K562 (cell line): Measurements from ENCODE around the gene PLEKHG1. TPM values are rescaled to one million over a fixed set of nuclear protein-coding genes. Genes with fewer than 3 reads are reported as not detected.

Source experiments
- ATAC-seq: fragments of 200-7000 bp; cut with Tn5 transposase; 3 replicates; pipeline ENCODE4 v1.9.1; 2020; ENCODE audit warnings: moderate library complexity
- BruUV-seq: library from RNA; stranded (reverse); fragments of 400-500 nt; replicated peaks from 2 replicates; lab custom pipeline; 2021; lab: Mats Ljungman, UMichigan
- CTCF ChIA-PET: fragments of 300-600 bp; formaldehyde crosslinking; extraction: SDS; loops from one replicate; lab custom pipeline; 2021; ENCODE audit warnings: low intra/inter-chr PET ratio; lab: Yijun Ruan, JAX
- POLR2A ChIA-PET: fragments of 300-600, 350-650 bp; sonication (Branson Sonifier 250); formaldehyde crosslinking; extraction: SDS; loops from one replicate; lab custom pipeline; 2021; ENCODE audit warnings: antibody characterized with exemption, inconsistent platforms; lab: Yijun Ruan, JAX
- DNase-seq, 4 experiments: peaks; one replicate each; pipeline versions ENCODE4 v3.0.0 to v3.0.0-alpha.2; 2011 to 2018; ENCODE audit warnings: low spot score in 3 of 4, mixed read lengths in 3 of 4; ENCODE audit errors: extremely low read depth in 1 of 4
- FAIRE-seq: peaks from 2 replicates; lab custom pipeline; 2011; peaks lifted over from hg19 to GRCh38; lab: Jason Lieb, UNC
- H2AFZ ChIP-seq: 2 replicates; pipeline ENCODE4 v1.6.0; 2011; ENCODE audit warnings: low read depth, low read length, control low read depth, inconsistent platforms
- H3K27ac ChIP-seq: fragments of 200-600 bp; 3 replicates; pipeline ENCODE4 v1.8.0; 2011; ENCODE audit warnings: low read depth, mild to moderate bottlenecking, control low read depth, inconsistent platforms, low read length, moderate library complexity, mixed read lengths; ENCODE audit errors: extremely low read depth
- H3K27me3 ChIP-seq, 2 experiments: fragments of 300-600 bp in 1 of 2; 2 replicates in 1 of 2; 3 replicates in 1 of 2; pipeline versions ENCODE4 v1.6.0 to v1.8.0; 2011; ENCODE audit warnings: inconsistent platforms in 2 of 2, low read length in 2 of 2, mild to moderate bottlenecking in 1 of 2, mixed read lengths in 1 of 2, moderate library complexity in 1 of 2; ENCODE audit not compliant: control insufficient read depth in 2 of 2, insufficient read depth in 2 of 2
- H3K36me3 ChIP-seq: fragments of 300-600 bp; 3 replicates; pipeline ENCODE4 v1.8.0; 2011; ENCODE audit warnings: mild to moderate bottlenecking, low read length, inconsistent platforms; ENCODE audit not compliant: control insufficient read depth, insufficient read depth
- H3K4me1 ChIP-seq, 2 experiments: fragments of 200-600 bp in 1 of 2; replicated peaks in 1 of 2; 2 replicates in 1 of 2; 3 replicates in 1 of 2; pipeline versions ENCODE4 v1.5.1 to v1.8.0; 2011; ENCODE audit warnings: inconsistent platforms in 2 of 2, low read length in 2 of 2, mild to moderate bottlenecking in 1 of 2, mixed read lengths in 1 of 2, moderate library complexity in 1 of 2; ENCODE audit not compliant: control insufficient read depth in 2 of 2, insufficient read depth in 2 of 2
- H3K4me2 ChIP-seq: 2 replicates; pipeline ENCODE4 v1.6.1; 2011; ENCODE audit warnings: low read length, control low read depth, inconsistent platforms, mixed read lengths; ENCODE audit not compliant: insufficient read depth
- H3K4me3 ChIP-seq: fragments of 200-600 bp; sonication (generic), shearing (Covaris generic); 2 replicates; pipeline ENCODE4 v1.5.1; 2016; ENCODE audit warnings: control low read depth, inconsistent platforms
- H3K79me2 ChIP-seq: fragments of 200-600 bp; 3 replicates; pipeline ENCODE4 v1.8.0; 2011; ENCODE audit warnings: low read length, inconsistent platforms; ENCODE audit not compliant: control insufficient read depth, insufficient read depth
- H3K9ac ChIP-seq, 2 experiments: 2 replicates each; pipeline versions ENCODE4 v1.6.0 to v1.6.1; 2011; ENCODE audit warnings: low read depth in 2 of 2, low read length in 2 of 2, control low read depth in 1 of 2, inconsistent platforms in 1 of 2, mild to moderate bottlenecking in 1 of 2, mixed read lengths in 1 of 2; ENCODE audit not compliant: insufficient read depth in 1 of 2
- H3K9me1 ChIP-seq: one replicate; pipeline ENCODE4 v1.6.0; 2011; ENCODE audit warnings: inconsistent platforms, mild to moderate bottlenecking, low read length, moderate library complexity; ENCODE audit not compliant: control insufficient read depth, insufficient read depth
- H3K9me3 ChIP-seq: replicated peaks from 2 replicates; pipeline ENCODE4 v1.5.1; 2011; ENCODE audit warnings: low read depth, low read length, inconsistent platforms; ENCODE audit not compliant: control insufficient read depth, insufficient read depth
- H4K20me1 ChIP-seq: replicated peaks from 2 replicates; pipeline ENCODE4 v1.6.1; 2011; ENCODE audit warnings: low read length, inconsistent platforms, mixed read lengths; ENCODE audit not compliant: control insufficient read depth, insufficient read depth
- RBM14 ChIP-seq: fragments of 200-400 bp; formaldehyde crosslinking; IDR thresholded peaks from 2 replicates; pipeline ENCODE4 v1.6.1; 2018; ENCODE audit warnings: low read depth, mild to moderate bottlenecking, low read length, moderate library complexity, borderline replicate concordance; ENCODE audit not compliant: insufficient read depth
- ZNF124 ChIP-seq: sonication (generic); formaldehyde crosslinking; IDR thresholded peaks from 2 replicates; pipeline ENCODE4 v1.8.1; 2022; ENCODE audit warnings: missing genetic modification reagents
- ZNF347 ChIP-seq: fragments of 450-650 bp; formaldehyde crosslinking; IDR thresholded peaks from 2 replicates; pipeline ENCODE4 v1.4.0; 2020; ENCODE audit warnings: low read depth, mild to moderate bottlenecking, moderate library complexity
- ZNF717 ChIP-seq: fragments of 250-450 bp; sonication (Bioruptor Pico); IDR thresholded peaks from 2 replicates; pipeline ENCODE4 v1.5.0; 2021
- WGBS: fragments of 100-300 bp; shearing (Covaris generic); methylation state at CpG from one replicate; pipeline ENCODE4 v1.1.6; 2016; ENCODE audit warnings: low coverage, mixed read lengths; ENCODE audit not compliant: insufficient coverage; ENCODE audit errors: missing lambda C conversion rate; 5-methylcytosine and 5-hydroxymethylcytosine counted together
- in situ Hi-C: fragments of 300-500 bp; cut with MboI; formaldehyde crosslinking; loops from 4 replicates; pipeline ENCODE4 v1.15.0; 2018; ENCODE audit warnings: inconsistent platforms, mixed read lengths
- intact Hi-C: fragments of 100-400 bp; cut with micrococcal nuclease; formaldehyde crosslinking; loops from 2 replicates; pipeline ENCODE4 v1.14.2; 2022
- polyA plus RNA-seq, 8 experiments: library from polyadenylated mRNA; depleted of rRNA in 4 of 8; stranded (reverse) in 5 of 8; unstranded in 3 of 8; fragments of >200 nt; fragmentation: Nextera tagmentation in 2 of 8; fragmentation: Illumina TruSeq in 1 of 8; extraction: Ambion mirVana in 2 of 8; extraction: Trizol in 1 of 8; gene quantifications; 2 replicates each; pipeline versions ENCODE4 v1.2.1 to v1.2.3, GENCODE V29; 2011 to 2014; ENCODE audit warnings: inconsistent platforms in 1 of 8, missing spikeins in 1 of 8
- total RNA-seq, 7 experiments: library from RNA; depleted of rRNA in 6 of 7; stranded (reverse); fragments of >200 nt in 6 of 7; fragmentation: Illumina TruSeq in 2 of 7; extraction: Trizol in 2 of 7; gene quantifications; 2 replicates each; pipeline versions ENCODE4 v1.2.1 to v1.2.3, GENCODE V29; 2011 to 2021; ENCODE audit warnings: low replicate concordance in 1 of 7
- TF ChIP-seq, protein P1 (sequence below): sonication (generic); IDR thresholded peaks from 2 replicates; pipeline ENCODE4 v1.6.1; 2016

Gene PLEKHG1
- total and polyA plus RNA-seq, 9 of the 15 experiments (the other 6 are each of a cell fraction or from before 2014, with no cell fraction given) = 0.03 to 0.16 (median 0.03) TPM; not detected in 6

DNA sequence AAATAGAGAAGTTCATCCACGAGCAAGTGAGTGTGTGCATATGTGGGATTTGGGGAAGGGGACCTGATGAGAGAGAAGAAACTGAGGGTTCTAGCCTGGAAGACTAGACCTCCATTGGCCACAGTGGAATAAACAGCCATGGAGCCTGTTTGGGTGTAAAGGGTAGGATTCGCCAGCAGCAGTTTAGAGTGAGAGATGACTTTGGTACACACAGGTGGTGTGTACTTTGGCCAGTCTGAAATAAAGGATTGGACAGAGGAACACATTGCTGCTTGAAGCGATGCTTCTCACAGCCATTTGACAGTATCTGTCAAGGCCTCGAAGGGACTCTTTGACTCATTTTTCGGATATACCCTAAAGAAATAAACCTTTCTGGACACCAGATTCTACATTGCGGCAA is 29.2 kb downstream of the PLEKHG1 start (continued):
- TF ChIP-seq, protein P1, sequence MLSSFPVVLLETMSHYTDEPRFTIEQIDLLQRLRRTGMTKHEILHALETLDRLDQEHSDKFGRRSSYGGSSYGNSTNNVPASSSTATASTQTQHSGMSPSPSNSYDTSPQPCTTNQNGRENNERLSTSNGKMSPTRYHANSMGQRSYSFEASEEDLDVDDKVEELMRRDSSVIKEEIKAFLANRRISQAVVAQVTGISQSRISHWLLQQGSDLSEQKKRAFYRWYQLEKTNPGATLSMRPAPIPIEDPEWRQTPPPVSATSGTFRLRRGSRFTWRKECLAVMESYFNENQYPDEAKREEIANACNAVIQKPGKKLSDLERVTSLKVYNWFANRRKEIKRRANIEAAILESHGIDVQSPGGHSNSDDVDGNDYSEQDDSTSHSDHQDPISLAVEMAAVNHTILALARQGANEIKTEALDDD = no peak

DNA sequence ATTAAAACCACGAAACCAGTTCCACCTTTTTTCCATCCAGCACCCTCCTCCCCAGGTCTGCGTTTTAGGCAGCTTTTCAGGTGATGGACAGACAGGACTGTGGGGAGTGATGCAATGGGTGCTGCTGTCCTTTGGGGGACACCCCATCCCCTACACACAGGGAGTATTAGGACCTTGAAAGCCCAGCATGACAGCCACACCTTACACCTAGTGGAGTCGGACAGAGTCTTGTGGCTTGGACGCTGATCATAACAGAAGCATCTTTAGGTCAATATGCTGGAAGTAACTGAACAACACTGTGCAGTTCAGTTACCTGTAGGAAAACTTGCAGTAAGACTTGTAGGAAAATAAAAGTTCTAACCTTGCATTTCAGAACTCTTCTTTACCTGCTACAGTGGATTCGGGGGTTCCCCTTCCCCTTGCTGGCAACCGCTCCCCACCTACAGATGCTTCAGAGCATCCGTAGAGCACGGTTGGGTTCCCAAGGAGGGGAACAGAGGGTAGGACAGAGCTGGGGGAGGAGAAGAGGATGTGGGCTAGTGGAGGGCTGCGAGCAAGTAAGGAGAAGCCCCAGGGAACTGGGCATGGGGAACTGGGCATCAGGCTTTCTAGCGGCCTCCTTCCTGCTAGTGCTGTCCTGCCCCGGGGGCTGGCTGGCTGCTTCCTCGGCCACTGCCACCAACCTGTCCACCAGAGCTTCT is 31.7 kb downstream of the PLEKHG1 start:
- Histone ChIP-seq H3K36me3 (no peaks in the 10 kb centered on the region), H4K20me1 (0 out of 2 replicates have a peak, but pooled peaks cover 2% of the 10 kb centered on the region), H3K9me1 (no peaks in the 10 kb centered on the region), H3K27ac (no peak overlapping the region), H2AFZ (no peak overlapping the region), H3K79me2 (no peaks in the 10 kb centered on the region), H3K9me3 (no peaks in the 10 kb centered on the region), H3K4me3 (no peak overlapping the region), H3K4me1 (no peaks in the 10 kb centered on the region), H3K4me2 (no peak overlapping the region), H3K27me3 (peaks cover 30 to 43% of the 10 kb centered on the region in 2 experiments), H3K9ac (no peak overlapping the region)
- FAIRE-seq = no peak
- WGBS = 2% methylated on average over 12 of the region's 12 CpGs
- intact Hi-C loops (no loop called here), in situ Hi-C loops (no loop called here)
- DNase-seq = no peak
- no TSS peak for BruUV-seq
- POLR2A ChIA-PET = interaction anchor here (0.6 kb wide), 1 partner anchor 204 kb away, joined by 3 read pairs; no protein-coding TSS in a partner anchor
- no peak for ATAC-seq
- TF ChIP-seq ZNF347 (CRISPR knock-in tag) (no peak), RBM14 (no peak), ZNF717 (CRISPR knock-in tag) (no peak), ZNF124 (no peak)
- CTCF ChIA-PET = no interaction called here
